Measurements from ENCODE around the gene RHBDD2.

- TF ChIP-seq SMC3 (conservative IDR thresholded peaks at IDR 0.05; ENCODE audit: poor library complexity) (no peak), POLR2AphosphoS5 (IDR thresholded peaks at IDR 0.05) (no peak), CTCF (IDR thresholded peaks at IDR 0.05; ENCODE audit: poor library complexity, severe bottlenecking) (no peak), TAF1 (IDR thresholded peaks at IDR 0.05; ENCODE audit: low read depth) (no peak), EZH2 (IDR thresholded peaks at IDR 0.05; ENCODE audit: borderline replicate concordance, insufficient read depth, low read length, poor library complexity, severe bottlenecking) (no peak)
- TF ChIP-seq, protein P1, sequence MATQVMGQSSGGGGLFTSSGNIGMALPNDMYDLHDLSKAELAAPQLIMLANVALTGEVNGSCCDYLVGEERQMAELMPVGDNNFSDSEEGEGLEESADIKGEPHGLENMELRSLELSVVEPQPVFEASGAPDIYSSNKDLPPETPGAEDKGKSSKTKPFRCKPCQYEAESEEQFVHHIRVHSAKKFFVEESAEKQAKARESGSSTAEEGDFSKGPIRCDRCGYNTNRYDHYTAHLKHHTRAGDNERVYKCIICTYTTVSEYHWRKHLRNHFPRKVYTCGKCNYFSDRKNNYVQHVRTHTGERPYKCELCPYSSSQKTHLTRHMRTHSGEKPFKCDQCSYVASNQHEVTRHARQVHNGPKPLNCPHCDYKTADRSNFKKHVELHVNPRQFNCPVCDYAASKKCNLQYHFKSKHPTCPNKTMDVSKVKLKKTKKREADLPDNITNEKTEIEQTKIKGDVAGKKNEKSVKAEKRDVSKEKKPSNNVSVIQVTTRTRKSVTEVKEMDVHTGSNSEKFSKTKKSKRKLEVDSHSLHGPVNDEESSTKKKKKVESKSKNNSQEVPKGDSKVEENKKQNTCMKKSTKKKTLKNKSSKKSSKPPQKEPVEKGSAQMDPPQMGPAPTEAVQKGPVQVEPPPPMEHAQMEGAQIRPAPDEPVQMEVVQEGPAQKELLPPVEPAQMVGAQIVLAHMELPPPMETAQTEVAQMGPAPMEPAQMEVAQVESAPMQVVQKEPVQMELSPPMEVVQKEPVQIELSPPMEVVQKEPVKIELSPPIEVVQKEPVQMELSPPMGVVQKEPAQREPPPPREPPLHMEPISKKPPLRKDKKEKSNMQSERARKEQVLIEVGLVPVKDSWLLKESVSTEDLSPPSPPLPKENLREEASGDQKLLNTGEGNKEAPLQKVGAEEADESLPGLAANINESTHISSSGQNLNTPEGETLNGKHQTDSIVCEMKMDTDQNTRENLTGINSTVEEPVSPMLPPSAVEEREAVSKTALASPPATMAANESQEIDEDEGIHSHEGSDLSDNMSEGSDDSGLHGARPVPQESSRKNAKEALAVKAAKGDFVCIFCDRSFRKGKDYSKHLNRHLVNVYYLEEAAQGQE (IDR thresholded peaks at IDR 0.05; ENCODE audit: borderline replicate concordance), result no peak
Observed at GRCh38 chr7:75849573-75849972, 29.3 kb upstream of the RHBDD2 start.
